Dendritic cell treated with granulocyte-macrophage colony-stimulating factor and Interleukin-4, amounts not matched to agents 40 ng/mL and 50 ng/mL, for 4 days (primary cell): ENCODE results near the gene KNDC1.

ENCODE experiments used
- H3K27ac Mint-ChIP-seq: one replicate; pipeline ENCODE4 v1.8.0; 2022; ENCODE audit warnings: mild to moderate bottlenecking, mixed read lengths
- H3K27me3 Mint-ChIP-seq: one replicate; pipeline ENCODE4 v1.8.0; 2022; ENCODE audit warnings: mild to moderate bottlenecking, mixed read lengths
- H3K36me3 Mint-ChIP-seq: one replicate; pipeline ENCODE4 v1.8.0; 2022; ENCODE audit warnings: low read depth, mixed read lengths
- H3K4me1 Mint-ChIP-seq: one replicate; pipeline ENCODE4 v1.8.0; 2022; ENCODE audit warnings: low read depth, mixed read lengths
- H3K4me3 Mint-ChIP-seq: one replicate; pipeline ENCODE4 v1.8.0; 2022; ENCODE audit warnings: mild to moderate bottlenecking, moderate library complexity, mixed read lengths
- H3K9me3 Mint-ChIP-seq: one replicate; pipeline ENCODE4 v1.8.0; 2022; ENCODE audit warnings: mixed read lengths
- intact Hi-C: fragments of 100-400 bp; cut with micrococcal nuclease; formaldehyde crosslinking; loops from one replicate; pipeline ENCODE4 v1.15.0; 2022

Gene KNDC1

DNA sequence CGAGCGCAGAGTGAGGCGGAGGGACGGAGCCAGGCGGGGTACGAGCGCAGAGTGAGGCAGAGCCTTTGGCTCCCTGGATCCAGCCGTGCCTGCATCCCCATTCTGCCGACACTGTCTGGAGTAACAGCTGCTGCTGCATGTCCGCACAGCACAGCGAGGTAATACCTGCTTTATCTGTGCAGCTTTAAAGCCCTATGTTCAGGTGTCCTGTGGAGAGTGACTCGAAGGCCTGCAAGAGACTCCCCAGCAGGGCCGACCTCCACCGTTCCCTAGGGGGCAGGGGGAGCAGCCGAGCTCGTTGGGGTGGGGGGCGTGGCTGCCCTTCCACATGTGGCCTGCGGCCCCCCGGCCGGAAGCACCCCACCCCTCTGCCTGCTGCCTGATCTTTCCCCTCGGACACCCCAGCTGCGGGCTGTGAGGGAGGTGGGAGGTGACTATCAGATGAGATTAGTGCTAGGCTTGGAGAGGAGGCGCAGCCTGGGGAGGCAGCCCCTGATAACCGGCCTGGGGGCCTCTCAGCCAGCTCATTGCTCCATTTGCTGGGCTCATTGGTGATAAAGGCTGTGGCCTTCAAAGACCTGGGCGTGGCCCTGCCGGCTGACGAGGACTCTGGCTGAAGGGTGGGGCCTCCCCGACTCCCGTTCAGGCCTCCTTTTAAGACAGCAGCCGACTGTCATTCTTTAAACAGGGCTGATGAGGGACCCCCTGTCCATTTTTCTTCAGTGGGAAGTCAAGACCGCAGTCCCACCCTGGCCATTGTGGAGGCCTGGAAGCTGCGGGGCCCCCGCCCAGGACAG lies 85.6 kb downstream of the KNDC1 start:
- H3K27me3 Mint-ChIP-seq: peaks cover 61% of the 10 kb centered on the region
- intact Hi-C loops: no loop called here

DNA sequence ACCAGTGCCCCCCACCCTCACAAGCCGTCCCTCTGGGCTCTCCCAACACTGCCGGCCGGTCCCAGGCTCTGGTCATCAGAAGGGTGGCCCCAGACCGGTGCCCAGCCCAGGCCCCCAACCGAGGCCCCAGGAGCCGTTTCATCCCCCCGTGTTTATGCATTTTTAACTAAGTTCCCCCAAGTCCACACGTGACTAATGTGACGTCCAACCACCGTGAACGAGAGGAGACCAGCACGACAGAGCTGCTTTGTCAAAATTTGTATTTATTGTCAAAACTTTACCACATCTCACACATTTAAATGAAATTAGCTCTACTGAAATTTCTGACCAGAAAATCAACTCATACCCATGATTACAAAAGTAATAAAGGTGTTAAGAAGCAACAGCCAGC lies 86.2 kb downstream of the KNDC1 start:
- intact Hi-C loops: no loop called here
- no peaks in the 10 kb centered on the region for H3K9me3 Mint-ChIP-seq
- H3K4me1 Mint-ChIP-seq: peaks cover 35% of the 10 kb centered on the region
- H3K27ac Mint-ChIP-seq: no peak overlapping the region
- H3K27me3 Mint-ChIP-seq: peaks cover 56% of the 10 kb centered on the region
- H3K36me3 Mint-ChIP-seq: no peaks in the 10 kb centered on the region
- H3K4me3 Mint-ChIP-seq: no peak overlapping the region

More for the DNA sequence above, 85.6 kb downstream of the KNDC1 start:
- H3K9me3 Mint-ChIP-seq: no peaks in the 10 kb centered on the region
- H3K4me3 Mint-ChIP-seq: no peak overlapping the region
- no peak overlapping the region for H3K27ac Mint-ChIP-seq
- H3K4me1 Mint-ChIP-seq: peaks cover 41% of the 10 kb centered on the region
- H3K36me3 Mint-ChIP-seq: no peaks in the 10 kb centered on the region

DNA sequence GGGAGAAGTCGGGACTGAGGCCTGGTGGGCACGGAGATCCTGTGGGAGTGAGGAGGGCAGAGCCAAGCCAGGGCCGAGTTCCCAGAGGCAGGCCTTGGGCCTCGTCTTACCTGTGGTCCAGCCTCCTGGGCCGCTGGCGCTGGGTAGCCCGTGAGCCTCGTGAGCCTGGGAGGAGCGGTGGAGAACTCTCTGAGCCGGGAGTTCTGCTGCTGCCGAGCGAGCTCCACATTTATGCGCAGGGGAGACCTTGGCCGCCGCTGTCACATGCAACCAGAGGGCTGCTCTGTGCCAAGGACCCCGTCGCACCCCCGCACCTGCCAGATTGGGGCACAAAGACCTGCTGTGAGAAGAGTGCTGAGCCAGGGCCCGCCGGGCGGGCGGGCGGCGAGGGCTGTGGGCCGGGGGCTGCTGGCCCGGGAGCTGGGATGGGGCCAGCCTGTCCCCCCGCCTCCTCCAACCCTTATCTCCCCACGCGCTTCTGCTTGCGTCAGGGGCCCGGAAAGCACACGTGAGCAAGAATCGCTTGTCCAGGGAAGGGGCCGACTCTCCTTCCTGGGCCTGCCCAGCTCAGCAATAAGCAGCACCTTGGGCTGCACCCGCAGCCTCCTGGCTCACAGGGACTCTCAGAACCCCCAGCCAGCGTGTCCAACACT lies 87.8 kb downstream of the KNDC1 start:
- no peak overlapping the region for H3K4me3 Mint-ChIP-seq
- H3K27ac Mint-ChIP-seq: no peak overlapping the region
- H3K9me3 Mint-ChIP-seq: no peaks in the 10 kb centered on the region
- peaks cover 43% of the 10 kb centered on the region for H3K27me3 Mint-ChIP-seq
- H3K4me1 Mint-ChIP-seq: peaks cover 19% of the 10 kb centered on the region
- intact Hi-C loops: no loop called here
- H3K36me3 Mint-ChIP-seq: no peaks in the 10 kb centered on the region

DNA sequence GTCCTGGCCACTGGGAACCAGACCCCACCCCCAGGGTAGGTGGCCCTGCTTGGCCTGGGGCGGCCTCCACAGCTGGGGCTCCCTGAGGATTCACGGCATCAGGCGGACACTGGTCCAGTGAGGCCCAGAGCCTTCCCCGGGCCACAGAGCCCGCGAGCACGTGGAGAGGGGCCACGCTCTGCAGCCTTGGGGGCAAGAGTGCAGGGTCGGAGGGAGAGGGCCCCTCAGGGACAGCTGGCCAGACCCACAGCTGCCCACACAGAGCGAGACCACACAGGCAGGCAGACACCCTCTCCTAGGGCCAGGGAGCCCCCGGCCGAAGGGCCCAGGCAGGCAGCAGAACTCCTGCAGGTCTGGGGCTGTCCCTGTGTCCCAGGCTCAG lies 88.3 kb downstream of the KNDC1 start:
- no peaks in the 10 kb centered on the region for H3K9me3 Mint-ChIP-seq
- H3K27me3 Mint-ChIP-seq: peaks cover 37% of the 10 kb centered on the region
- no peak overlapping the region for H3K4me3 Mint-ChIP-seq
- peaks cover 18% of the 10 kb centered on the region for H3K4me1 Mint-ChIP-seq
- no peak overlapping the region for H3K27ac Mint-ChIP-seq
- intact Hi-C loops: no loop called here
- no peaks in the 10 kb centered on the region for H3K36me3 Mint-ChIP-seq

DNA sequence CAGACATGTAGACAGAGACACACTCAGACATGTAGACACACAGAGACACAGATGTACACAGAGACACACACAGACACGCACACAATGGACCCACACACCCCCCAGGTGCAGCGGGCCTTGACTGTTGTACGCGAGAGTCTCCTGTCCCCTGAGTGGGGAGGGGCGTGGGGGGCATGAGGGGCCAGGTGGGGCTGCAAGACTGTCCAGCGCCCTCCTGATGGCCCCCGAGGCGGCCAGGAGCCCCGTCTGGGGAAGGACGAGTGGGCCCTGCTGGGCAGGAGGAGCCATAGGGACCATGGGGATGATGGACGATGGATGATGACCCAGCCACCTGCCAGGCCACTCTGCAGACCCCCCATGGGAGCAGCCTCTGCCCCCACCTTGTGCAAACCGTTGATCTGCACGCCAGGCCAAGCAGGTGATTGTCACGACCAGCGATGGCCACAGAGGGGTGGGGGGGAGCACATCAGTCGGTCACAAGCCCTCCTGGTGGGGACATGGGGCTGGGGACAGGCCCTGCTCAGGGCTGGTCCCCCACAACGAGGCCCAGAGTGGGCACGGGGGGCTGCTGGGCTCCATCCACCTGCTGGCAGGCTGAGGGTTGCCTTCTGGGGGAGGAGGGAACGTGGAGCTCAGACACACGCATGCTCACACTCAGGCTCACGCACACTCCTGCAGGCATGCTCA lies 89.2 kb downstream of the KNDC1 start:
- no peak overlapping the region for H3K4me3 Mint-ChIP-seq
- intact Hi-C loops: no loop called here
- no peak overlapping the region for H3K27ac Mint-ChIP-seq
- no peaks in the 10 kb centered on the region for H3K36me3 Mint-ChIP-seq
- peaks cover 27% of the 10 kb centered on the region for H3K4me1 Mint-ChIP-seq
- H3K9me3 Mint-ChIP-seq: no peaks in the 10 kb centered on the region
- peaks cover 28% of the 10 kb centered on the region for H3K27me3 Mint-ChIP-seq

DNA sequence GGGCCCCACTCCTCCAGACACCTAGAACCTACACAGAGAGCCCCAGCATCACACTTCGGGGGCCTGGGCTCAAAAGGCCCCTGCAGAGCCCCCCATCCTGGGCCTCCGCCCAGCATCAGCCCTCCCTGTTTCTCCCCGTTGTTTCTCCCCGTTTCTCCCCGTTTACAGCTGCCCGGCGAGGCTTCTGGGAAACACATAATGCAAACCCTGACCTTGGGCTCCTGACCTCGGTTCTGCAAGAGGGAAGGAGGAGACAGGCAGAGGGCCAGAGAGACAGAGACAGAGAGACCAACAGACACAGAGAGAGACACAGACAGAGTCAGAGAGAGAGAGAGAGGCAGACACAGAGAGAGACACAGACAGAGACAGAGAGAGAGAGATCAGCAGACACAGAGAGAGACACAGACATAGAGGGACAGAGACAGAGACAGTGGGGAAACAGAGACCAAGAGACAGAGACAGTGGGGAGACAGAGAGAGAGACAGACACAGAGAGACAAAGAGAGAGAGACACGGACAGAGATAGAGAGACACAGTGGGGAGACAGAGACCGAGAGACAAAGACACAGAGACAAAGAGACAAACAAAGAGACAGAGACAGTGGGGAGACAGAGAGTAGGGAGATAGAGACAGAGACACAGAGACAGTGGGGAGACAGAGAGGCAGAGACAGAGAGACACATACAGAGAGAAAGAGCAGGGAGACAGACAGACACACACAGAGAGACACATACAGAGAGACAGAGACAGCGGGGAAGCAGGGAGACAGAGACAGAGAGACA lies 90.1 kb downstream of the KNDC1 start:
- Mint-ChIP-seq H3K27ac (peak overlapping the region; percentile 30), H3K27me3 (peaks cover 25% of the 10 kb centered on the region), H3K4me3 (no peak overlapping the region), H3K36me3 (no peaks in the 10 kb centered on the region), H3K4me1 (peaks cover 37% of the 10 kb centered on the region), H3K9me3 (no peaks in the 10 kb centered on the region)
- intact Hi-C loops: no loop called here

DNA sequence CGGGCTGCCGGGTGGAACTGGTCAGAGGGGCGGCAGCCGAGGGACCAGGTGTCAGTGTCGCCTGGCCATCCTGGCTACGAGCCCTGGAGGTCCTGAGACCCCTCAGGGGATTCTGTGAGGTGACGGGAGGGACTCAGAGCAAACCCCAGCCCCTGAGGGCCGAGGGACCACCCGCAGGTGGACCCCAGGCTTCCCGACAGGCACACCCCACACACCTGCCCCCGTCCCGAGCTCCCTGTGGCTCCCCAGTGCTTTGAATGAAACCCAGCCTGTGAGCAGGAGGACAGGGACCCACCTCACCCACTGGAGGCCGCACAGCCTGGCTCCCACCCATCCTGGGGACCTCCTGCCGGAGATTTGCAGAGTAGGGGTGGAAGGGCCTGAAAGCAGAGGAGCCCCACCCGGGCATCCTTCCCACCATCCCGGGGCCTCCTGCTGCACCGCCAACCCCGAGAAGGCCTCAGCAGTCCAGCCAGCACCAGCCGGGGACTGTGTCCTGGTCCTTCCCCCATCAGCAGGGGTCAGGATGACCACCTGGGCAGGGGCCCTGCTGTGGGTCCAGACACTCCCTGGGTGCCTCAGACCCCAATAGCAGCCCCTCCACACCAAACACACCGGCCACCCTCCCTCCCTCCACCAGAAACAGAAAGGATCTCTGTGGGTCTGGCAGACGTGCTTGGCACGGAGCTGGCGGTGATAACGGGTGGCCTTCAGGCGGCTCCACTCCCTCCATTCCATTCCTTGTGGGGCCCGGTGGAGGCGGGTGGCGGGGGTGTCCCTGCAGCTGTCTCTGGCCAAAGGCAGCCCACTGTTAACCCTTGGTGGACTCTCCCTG lies 91.6 kb downstream of the KNDC1 start:
- intact Hi-C loops: no loop called here

DNA sequence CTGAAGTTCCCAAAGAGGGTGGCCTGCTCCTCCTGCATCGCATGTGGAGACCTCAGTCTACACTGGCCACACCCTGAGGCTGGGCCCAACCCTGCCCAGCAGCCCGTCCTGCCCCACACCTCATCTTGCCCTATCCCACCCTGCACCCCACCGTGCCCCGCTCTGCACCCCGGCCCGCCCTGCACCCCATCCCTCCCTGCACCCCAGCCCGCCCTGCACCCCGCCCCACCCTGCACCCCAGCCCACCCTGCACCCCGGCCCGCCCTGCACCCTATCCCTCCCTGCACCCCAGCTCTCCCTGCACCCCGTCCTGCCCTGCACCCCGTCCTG lies 92.2 kb downstream of the KNDC1 start:
- intact Hi-C loops: no loop called here
- H3K4me1 Mint-ChIP-seq: peaks cover 41% of the 10 kb centered on the region
- H3K4me3 Mint-ChIP-seq: no peak overlapping the region
- peaks cover 20% of the 10 kb centered on the region for H3K27me3 Mint-ChIP-seq
- H3K27ac Mint-ChIP-seq: no peak overlapping the region
- H3K36me3 Mint-ChIP-seq: no peaks in the 10 kb centered on the region
- H3K9me3 Mint-ChIP-seq: no peaks in the 10 kb centered on the region

More for the DNA sequence above, 91.6 kb downstream of the KNDC1 start:
- Mint-ChIP-seq H3K4me3 (no peak overlapping the region), H3K4me1 (peaks cover 43% of the 10 kb centered on the region), H3K27me3 (peaks cover 24% of the 10 kb centered on the region), H3K27ac (no peak overlapping the region), H3K36me3 (no peaks in the 10 kb centered on the region), H3K9me3 (no peaks in the 10 kb centered on the region)

DNA sequence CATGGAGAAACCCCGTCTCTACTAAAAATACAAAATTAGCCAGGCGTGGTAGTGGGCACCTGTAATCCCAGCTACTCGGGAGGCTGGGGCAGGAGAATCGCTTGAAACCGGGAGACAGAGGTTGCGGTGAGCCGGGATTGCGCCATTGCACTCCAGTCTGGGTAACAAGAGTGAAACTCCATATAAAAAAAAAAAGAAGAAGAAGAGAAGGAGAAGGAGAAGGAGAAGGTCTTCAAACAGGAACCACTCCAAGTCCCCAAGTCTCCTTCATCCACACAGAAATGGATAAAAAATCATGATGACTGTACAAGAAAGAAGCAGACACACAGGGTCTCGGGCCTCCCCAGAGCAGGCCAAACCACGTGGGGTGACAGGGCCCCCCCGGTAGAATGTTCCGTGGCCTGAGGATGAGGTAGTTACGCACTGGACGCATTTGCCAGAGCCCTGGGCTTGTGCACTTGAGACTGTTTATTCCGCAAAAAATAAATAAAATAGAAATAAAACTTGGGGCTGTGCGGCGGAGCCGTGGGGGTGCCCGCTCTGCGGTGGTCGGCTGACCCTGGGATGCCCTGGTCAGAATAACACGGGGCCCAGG lies 93.4 kb downstream of the KNDC1 start:
- Mint-ChIP-seq H3K27me3 (peaks cover 16% of the 10 kb centered on the region), H3K36me3 (no peaks in the 10 kb centered on the region), H3K27ac (peak overlapping the region; percentile 67), H3K4me3 (no peak overlapping the region), H3K4me1 (peaks cover 53% of the 10 kb centered on the region), H3K9me3 (no peaks in the 10 kb centered on the region)
- intact Hi-C loops: no loop called here

DNA sequence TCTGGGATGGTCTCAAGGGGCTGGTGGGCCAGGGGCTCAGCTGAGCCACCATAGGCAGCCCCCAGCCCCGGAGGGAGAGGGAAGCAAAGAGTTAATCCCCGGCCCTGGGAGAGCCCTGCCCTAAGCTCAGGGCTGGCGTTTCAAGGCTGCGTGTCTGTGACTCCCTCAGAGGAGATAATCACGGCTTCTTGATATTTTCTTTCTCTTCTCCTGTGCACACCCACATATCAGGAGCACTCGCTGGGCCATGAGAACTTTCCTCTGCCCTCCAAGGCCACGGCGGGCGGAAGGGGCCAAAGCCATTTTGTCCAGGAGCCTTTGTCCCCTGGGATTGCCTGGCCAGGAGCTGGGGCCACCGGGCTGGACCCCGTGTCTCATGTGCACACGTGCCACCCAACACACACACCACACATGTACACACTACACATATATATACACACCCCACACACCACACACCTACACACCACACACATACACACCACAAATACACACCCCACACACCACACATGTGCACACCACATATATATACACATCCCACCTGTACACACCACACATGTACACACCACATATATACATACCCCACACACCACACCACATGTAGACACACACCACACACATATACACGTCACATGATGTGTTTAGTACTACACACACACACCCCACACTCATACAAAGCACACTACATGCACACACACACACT lies 94.6 kb downstream of the KNDC1 start:
- Mint-ChIP-seq H3K27me3 (peaks cover 16% of the 10 kb centered on the region), H3K4me1 (peaks cover 62% of the 10 kb centered on the region), H3K27ac (peak overlapping the region; percentile 67), H3K36me3 (no peaks in the 10 kb centered on the region), H3K4me3 (no peak overlapping the region), H3K9me3 (no peaks in the 10 kb centered on the region)
- intact Hi-C loops: loop anchor here (5.0 kb wide), 1 partner anchor 242 kb away; no protein-coding TSS in a partner anchor

DNA sequence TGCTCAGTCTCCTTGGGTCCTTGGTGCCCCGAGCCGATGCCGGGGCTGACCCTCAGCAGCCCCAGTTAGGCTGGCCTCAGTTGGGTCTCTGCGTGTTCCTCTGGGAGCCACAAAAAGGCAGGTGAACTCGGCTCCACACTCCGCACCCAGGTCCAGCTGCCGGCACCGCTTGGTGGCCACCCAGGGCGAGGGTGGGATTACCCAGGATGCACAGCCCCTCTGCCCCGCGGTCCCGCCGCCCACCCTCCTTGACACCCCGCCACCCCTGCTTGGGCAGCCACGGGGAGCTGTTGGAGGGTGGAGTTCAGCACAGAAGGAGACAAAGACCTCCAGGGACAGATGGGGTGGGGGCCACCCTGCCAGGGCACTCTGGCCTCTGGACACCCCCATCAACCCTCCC lies 95.3 kb downstream of the KNDC1 start:
- Mint-ChIP-seq H3K27me3 (peaks cover 9% of the 10 kb centered on the region), H3K9me3 (no peaks in the 10 kb centered on the region), H3K4me3 (no peak overlapping the region), H3K36me3 (no peaks in the 10 kb centered on the region), H3K4me1 (peaks cover 64% of the 10 kb centered on the region), H3K27ac (peak overlapping the region; percentile 67)
- intact Hi-C loops: loop anchor here (5.0 kb wide), 1 partner anchor 243 kb away; no protein-coding TSS in a partner anchor

DNA sequence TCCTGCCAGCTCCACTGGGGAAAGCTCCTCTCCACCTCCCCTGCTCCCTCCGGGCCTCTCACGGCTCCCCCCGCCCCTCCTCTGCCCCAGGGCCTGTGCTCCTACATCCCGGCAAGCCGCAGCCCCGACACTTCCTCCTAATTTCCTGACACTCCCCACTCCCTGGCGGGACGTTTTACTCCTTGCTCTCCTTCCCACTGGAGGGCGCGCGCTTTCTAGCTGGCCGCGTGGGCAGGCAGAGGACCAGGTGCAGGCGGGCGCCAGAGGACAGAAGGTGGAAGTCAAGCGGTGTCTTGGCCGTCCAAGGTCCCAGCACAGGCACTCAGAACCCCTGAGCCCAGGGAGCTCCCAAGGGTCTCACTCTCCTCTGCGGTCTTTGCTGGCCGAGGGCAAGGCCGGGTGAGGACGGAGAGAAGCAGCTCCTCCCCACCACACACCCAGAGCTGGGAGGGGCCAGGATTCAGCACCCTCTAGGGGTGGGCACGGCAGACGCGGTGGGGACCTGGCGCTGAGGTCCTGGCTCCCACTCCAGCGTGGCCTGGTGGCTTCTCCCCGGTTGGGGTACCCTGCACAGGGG lies 97.6 kb downstream of the KNDC1 start:
- H3K27ac Mint-ChIP-seq: peak overlapping the region; percentile 100
- H3K4me1 Mint-ChIP-seq: peaks cover 75% of the 10 kb centered on the region
- peak overlapping the region; percentile 69 for H3K4me3 Mint-ChIP-seq

More for the DNA sequence above, 97.6 kb downstream of the KNDC1 start:
- Mint-ChIP-seq H3K36me3 (peaks cover 4% of the 10 kb centered on the region), H3K9me3 (no peaks in the 10 kb centered on the region), H3K27me3 (peaks cover 3% of the 10 kb centered on the region)
- intact Hi-C loops: loop anchor here (2.0 to 5.0 kb wide), 3 partner anchors 21 to 245 kb away; partner anchors contain the start of gene VENTX
